AML-193 (cell line): ENCODE data around the gene TMEM176B.
"Not testable (repeated sequence)": the region's sequence is repeated elsewhere in the genome, so short reads cannot be mapped to it uniquely, and the experiment has no call there.

ENCODE experiments used
- DNase-seq, 2 experiments: peaks; one replicate each; lab custom pipeline; 2025; lab: John Stamatoyannopoulos, UW

The TMEM176B gene

GRCh38 chr7:150823043-150823442, 22.9 kb upstream of the TMEM176B start:
- no peak for DNase-seq

DNA sequence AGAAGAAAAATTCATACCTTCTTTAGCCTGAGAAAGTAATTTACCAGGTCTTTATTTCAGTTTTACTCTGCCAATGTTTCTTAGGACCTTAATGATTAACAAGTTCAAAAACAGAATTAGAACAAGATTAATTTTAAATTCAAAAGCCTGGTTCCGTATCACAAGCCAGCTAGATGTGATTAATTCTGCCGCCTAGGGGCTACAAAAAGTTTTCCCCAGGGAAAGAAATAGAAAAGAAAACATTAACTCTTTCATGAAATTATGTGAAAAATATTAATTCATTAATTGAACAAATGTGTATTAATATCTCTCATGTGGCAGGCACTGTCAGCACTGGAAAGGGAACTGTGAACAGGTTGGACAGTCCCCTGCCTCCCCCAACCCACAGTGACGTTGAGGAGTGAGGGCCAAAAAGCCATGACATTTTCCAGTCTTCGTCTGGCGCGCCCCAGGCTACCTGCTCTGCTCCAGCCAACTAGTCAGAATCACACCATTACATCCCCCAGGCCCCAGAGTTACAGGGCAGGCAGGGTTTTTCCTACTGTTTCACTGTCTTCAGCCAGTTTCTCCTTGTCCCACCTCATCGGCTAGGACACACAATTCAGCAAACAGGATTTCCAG, 20.5 kb upstream of the TMEM176B start:
- DNase-seq = no peak

DNA sequence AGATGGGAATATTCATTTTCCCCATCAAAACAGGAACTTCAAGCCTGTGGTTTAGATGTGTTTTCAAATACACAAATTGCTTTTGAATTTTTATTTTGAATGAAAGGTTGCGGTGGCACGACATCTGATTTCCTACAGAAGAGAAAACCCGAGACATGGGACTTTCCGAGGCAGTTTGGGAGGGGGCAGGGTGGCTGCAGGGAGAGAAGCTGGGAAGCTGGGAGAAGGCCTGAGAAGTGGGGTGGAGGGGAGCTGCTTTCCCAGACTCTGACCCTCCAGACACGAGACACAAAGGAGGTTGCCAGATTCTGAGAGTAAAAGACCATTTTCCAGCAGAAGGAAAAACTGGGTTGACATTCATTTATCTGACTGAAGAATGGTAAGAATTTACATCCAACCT, 20.0 kb upstream of the TMEM176B start:
- DNase-seq = no peak

- no peak for DNase-seq
Observed at GRCh38 chr7:150818971-150819370, 18.8 kb upstream of the TMEM176B start.

- DNase-seq = no peak
Observed at GRCh38 chr7:150814328-150815001, 14.3 kb upstream of the TMEM176B start.

GRCh38 chr7:150807616-150808438, 7.7 kb upstream of the TMEM176B start:
- not testable (repeated sequence) for DNase-seq

- no peak for DNase-seq
Observed at GRCh38 chr7:150806863-150807262, 6.7 kb upstream of the TMEM176B start.

DNA sequence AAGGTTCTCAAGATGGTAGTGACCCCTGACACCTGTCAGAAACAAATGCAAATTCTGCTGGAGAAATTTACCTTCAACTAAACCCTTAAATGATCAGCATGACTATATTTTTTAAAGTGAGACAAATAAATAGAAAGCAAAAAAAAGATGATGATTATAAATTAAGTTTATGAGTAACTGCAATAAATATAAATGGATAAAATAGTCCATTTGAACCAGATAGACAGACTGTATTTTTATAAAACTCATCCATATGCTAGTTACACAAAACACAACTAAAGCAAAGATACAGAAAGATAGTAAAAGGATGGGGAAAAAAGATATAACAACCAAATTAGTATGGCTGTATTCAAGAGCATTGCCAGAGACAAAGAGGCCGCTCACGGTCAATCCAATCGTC, 6.3 kb upstream of the TMEM176B start:
- DNase-seq = no peak

DNA sequence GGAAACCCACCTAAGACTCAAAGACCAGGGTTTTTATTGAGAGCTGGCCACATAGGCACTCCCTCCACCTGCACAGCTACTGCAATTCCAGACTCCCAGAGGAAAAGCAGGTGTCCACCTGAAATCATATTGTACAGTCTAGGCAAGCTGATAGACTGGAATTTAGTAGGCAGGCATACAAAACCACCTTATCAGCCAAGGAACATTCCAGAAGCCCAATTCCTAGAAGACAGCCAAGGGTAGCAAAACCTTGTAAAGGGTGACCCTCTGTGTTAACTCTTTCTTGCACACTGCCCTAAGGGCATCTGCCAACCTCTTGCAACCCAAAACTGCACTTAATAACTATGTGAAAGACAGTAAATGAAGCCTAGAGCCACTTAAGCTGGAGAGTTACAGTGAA, 5.7 kb upstream of the TMEM176B start:
- no peak for DNase-seq

- no peak for DNase-seq
Observed at GRCh38 chr7:150804802-150805201, 4.6 kb upstream of the TMEM176B start.

DNA sequence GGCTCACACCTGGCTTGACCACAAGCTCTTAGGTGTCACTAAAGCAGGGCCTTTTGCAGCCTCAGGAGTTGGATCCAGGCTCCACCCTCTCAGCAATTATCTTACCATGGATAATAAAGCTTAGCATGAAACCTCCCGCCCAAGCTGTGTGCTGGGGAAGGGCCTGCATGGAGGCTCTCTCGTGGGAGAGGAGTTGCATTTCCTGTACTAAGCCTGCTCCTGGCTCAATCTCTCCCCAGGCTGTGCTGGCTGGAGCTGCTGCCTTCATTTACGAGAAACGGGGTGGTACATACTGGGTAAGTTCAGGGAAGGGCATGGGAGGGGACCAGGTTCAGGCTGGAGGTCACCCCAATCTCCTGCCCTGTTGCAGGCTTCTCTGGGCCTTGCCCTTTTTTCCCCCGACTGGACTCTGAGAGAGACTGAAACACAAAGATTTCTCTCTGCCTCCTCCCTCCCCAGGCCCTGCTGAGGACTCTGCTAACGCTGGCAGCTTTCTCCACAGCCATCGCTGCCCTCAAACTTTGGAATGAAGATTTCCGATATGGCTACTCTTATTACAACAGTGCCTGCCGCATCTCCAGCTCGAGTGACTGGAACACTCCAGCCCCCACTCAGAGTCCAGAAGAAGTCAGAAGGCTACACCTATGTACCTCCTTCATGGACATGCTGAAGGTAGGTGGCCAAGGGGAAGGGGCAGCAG, 3.1 kb upstream of the TMEM176B start:
- DNase-seq = no peak

- no peak for DNase-seq
Observed at GRCh38 chr7:150801946-150802771, 2.0 kb upstream of the TMEM176B start.

DNA sequence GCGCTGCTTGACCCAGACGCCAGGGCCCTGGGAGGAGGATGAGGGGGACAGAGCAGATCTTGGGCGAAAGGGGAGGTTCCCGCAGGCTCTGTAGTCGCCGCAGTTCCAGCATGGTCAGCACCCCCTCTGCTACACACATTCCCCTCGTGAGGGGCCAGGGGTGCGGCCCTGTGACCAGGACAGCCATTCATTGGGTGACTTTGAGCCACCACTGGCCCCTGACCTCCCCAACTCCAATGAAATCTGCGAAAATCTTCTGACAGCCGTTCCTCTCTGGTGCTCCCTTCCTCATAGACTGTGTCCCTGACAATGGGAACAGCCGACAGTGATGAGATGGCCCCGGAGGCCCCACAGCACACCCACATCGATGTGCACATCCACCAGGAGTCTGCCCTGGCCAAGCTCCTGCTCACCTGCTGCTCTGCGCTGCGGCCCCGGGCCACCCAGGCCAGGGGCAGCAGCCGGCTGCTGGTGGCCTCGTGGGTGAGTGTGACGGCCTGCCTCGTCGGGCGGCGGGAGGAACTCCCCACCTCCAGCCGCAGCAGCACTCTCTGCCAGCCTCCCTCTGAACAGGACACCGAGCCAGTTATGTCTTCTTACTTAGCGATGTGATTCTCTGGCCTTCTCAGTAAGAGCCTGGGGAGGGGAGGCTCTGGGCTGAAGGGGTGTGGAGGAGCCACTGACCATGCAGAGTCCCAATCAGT, 1.2 kb upstream of the TMEM176B start:
- no peak for DNase-seq

- DNase-seq = no peak
Observed at GRCh38 chr7:150800581-150801241, 547 bp upstream of the TMEM176B start, which contains the start of gene TMEM176A. TSS of gene TMEM176A (plus strand) at chr7:150800769. CDS start at chr7:150801551, 782 bp downstream.

DNA sequence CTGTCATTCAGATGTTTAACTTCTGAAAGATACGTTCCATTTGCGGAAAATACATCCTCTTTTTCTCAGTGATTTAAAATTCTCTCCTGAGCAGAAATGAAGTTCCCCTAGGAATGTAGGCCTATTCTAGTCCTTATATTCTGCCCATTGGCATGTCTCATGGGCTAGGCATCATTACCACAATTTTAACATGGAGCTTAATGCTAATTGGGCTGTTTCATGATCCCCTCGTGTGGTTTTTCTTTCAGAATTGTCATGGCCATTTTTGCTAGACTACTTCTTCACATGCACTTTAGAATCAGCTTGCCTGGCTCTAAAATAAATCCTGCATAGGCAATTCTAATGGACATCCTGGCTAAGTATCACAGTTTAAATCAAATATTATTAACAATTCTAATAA, 1.0 kb downstream of the TMEM176B start:
- DNase-seq = no peak

- DNase-seq = no peak
Observed at GRCh38 chr7:150797661-150798060, 2.5 kb downstream of the TMEM176B start.

DNA sequence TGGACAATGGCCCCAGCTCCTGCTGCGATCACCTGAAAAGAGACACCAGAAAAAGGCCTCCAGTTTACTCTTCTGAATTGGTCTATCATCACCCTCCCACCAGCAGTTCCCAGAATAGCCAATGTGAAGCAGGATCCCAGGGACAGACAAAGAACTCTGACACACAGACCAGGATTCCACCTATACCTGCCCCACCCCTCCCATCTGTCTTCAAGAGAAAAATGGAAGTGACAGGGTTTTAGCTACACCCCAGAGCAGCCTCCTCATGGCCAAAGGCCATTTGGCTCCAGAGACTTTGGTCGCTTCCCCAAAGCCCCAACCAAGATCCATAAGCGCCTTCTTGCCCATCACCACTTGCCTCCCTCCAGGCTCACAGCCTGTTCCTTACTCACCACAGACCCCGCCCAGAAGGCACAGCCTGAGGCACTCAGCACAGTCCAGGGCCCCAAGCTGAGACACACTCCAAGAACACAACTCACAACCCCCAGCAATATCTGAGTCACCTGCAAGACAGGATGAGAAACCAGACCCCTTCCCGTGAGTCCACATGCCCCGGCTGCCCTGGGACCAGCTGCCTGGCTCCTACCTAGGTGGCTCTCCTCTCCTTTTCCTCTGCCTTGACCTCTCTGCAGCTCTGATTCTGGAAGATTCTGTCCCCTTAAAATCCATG, 6.5 kb downstream of the TMEM176B start:
- no peak for DNase-seq

GRCh38 chr7:150791746-150792452, 8.3 kb downstream of the TMEM176B start:
- no peak for DNase-seq

GRCh38 chr7:150791304-150791703, 8.9 kb downstream of the TMEM176B start:
- DNase-seq = no peak
